DMS153 treated with DMSO at 0.1 percent for 48 hours (cell line): ENCODE data around the gene CNTRL.
"Not testable (repeated sequence)": the region's sequence is repeated elsewhere in the genome, so short reads cannot be mapped to it uniquely, and the experiment has no call there.

ENCODE experiments used
- DNase-seq: peaks from one replicate; lab custom pipeline; 2025; ENCODE audit not compliant: unreplicated experiment; lab: John Stamatoyannopoulos, UW

The CNTRL gene

DNA sequence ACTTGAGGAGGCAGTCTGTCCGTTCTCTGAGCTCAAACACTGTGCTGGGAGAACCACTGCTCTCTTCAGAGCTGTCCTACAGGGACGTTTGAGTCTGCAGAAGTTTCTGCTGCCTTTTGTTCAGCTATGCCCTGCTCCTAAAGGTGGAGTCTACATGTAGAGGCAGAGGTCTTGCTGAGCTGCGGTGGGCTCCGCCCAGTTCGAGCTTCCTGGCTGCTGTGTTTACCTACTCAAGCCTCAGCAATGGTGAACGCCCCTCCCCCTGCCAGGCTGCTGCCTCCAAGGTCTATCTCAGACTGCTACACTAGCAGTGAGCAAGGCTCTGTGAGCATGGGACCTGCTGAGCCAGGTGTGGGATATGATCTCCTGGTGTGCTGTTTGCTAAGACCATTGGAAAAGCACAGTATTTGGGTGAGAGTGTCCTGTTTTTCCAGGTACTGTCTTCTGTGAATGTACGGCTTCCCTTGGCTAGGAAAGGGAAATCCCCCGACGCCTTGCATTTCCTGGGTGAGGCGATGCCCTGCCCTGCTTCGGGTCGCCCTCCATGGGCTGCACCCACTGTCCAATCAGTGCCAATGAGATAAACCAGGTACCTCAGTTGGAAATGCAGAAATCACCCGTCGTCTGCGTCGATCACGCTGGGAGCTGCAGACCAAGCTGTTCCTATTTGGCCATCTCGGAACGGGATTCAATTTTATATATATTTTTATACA lies 58.5 kb downstream of the CNTRL start:
- DNase-seq: peak; percentile 49

DNA sequence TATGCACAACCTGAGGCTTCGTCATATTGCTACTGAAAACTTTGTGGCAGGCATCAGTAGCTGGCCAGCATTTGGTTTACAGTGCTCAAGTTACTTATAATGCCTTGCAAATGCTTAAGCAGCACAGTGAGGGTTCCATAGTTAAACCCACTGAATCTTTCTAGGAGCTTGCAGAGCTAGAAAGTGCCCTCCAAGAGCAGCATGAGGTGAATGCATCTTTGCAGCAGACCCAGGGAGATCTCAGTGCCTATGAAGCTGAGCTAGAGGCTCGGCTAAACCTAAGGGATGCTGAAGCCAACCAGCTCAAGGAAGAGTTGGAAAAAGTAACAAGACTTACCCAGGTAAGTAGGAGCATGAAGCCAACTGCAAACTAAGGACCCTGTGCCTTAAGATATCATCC lies 60.9 kb downstream of the CNTRL start:
- no peak for DNase-seq

DNA sequence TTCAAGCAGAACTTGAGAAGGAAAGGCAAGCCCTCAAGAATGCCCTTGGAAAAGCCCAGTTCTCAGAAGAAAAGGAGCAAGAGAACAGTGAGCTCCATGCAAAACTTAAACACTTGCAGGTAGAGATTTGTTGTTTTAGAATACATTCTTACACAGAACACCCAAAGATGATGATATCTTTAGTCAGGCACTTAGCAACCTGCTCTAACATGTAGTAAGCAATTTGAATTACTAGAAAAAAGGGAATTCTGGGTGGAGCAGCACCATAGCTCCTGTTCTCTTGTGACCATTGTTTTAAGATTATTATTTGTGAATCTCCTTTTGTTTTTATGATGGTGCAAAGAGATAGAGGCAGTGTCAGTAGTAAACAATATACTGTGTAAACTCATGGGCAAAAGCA lies 63.8 kb downstream of the CNTRL start:
- no peak for DNase-seq

DNA sequence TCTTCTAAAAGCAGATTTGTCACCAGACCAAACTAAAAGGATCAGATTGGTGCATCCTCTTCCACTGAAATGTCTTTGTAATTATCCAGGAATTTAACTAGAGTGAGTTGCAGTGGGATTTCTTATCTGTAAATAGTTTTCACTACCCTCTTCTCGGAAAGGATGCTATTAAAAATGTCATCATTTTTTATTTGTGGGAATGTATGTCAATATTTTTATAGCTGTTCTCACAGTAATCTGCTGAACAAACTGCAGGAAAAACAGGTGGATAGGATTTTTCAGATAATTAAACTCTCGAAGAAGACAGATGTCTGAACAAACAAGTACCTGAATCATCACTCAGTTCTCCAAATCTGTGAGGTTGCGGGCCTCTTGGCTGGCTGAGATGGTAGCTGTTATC lies 64.2 kb downstream of the CNTRL start:
- no peak for DNase-seq

DNA sequence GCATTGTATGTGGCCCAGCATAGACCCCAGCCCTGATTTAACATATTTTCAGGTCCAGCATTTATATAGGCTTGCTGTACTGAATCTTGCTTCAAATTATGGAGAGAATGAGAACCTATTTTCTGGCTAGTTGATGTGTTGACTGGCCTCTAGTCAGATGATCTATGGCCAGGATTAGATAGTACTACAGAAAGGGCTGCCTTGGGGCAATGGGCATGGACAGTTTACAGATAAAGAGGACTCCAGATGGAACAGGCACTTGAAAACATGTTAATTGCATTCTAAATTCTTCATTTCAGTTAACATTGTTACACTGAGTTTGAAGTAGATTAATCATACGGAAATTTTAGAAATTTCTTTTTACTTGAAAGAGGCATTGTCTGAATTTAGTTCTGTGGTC lies 65.4 kb downstream of the CNTRL start:
- no peak for DNase-seq

DNA sequence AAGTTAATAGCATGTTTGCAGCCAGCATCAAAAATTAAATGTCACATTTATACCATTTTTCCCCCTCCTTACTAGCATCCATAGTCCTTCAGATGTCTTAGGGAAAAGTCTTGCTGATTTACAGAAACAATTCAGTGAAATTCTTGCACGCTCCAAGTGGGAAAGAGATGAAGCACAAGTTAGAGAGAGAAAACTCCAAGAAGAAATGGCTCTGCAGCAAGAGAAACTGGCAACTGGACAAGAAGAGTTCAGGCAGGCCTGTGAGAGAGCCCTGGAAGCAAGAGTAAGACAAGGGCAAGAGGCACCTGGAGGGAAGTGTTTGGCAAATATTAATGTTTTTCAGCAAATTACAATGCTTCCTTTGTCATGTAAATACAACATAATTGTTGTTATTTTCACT lies 66.6 kb downstream of the CNTRL start:
- no peak for DNase-seq

DNA sequence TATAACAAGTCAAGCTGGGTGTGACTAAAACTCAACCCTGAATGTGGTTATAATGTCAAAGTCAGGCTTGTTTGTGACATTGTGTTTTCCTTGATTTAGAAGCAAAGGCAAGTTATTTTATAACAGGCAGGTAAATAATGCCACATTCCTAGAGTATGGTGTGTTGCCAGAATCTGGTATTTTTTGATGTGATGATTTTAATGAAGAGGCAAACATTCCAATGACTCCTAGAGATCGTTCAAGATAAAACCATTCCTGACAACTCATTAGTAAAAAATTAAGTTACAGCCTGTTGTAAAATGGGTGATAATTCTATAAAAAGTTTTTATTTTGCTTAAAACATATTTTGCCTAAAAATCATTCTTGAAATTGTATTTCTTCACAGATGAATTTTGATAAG lies 67.0 kb downstream of the CNTRL start:
- DNase-seq: no peak

DNA sequence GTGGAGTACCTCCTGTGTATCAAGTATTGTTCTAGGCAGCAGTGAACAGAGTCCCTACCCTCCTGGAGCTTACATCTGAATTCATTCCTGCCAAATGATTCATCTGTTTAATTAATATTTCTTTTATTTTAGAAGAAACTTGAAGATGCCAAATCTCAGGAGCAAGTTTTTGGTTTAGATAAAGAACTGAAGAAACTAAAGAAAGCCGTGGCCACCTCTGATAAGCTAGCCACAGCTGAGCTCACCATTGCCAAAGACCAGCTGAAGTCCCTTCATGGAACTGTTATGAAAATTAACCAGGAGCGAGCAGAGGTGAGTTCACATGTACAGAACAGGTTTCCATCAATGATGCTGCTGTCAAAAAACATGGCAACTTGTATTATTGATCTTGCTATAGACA lies 69.0 kb downstream of the CNTRL start:
- DNase-seq: no peak

DNA sequence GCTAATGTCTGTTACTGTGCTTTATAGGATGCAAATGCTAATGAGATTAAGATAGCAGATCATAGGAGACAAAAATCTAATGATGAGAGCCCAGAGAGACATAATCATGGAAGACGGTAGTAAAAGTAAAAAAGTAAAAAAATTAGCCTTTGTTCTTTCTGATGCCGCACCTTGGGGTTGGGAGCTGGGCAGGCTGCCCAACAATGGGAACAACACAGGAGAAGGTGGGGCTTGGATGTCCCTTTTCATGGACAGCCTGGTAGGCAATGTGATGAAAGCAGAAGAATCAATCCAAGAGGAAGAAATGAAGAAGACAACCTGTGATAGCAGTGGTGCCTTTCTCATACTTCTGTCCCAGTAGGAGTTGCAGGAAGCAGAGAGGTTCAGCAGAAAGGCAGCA lies 69.7 kb downstream of the CNTRL start:
- no peak for DNase-seq

DNA sequence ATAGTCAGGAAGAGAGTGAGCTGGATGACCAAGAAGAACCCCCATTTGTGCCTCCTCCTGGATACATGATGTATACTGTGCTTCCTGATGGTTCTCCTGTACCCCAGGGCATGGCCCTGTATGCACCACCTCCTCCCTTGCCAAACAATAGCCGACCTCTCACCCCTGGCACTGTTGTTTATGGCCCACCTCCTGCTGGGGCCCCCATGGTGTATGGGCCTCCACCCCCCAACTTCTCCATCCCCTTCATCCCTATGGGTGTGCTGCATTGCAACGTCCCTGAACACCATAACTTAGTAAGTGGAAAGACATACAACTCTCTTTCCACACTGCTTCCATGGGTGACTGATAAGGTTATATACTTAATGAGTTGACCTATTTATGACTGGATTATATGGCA lies 75.4 kb downstream of the CNTRL start:
- DNase-seq: no peak

DNA sequence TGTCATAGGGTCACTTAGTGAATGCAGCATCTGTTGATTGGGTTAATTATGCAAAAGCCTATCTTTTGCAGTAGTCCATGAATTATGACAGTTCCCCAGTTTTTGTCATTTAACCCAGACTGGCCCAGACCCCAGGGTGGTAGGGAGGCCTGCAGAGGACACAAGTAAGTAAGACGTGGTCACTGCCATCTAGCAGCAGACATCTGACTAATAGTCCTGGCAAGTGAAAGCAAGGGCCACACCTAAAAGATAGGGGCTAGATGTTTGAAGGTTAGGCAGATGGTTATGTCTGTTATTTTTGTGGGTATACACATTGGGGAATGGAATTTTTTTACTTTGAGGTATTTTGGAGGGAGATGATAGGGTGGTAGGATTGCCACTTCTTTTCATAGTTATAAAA lies 78.9 kb downstream of the CNTRL start:
- no peak for DNase-seq

DNA sequence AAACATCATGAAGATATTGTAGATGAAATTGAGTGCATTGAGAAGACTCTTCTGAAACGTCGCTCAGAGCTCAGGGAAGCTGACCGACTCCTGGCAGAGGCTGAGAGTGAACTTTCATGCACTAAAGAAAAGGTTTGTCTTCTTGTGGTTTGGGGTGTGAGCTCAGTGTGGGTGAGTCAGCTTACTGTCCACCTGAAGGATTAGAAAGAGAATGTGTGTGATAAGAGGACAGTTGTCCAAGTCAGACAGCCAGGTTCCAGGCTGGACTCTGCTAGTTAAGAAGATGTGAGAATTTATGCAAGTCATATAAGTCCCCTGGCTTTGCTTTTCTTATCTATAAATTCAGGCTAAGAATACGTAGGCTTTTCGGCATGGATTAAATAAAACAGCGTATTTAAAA lies 80.0 kb downstream of the CNTRL start:
- no peak for DNase-seq

DNA sequence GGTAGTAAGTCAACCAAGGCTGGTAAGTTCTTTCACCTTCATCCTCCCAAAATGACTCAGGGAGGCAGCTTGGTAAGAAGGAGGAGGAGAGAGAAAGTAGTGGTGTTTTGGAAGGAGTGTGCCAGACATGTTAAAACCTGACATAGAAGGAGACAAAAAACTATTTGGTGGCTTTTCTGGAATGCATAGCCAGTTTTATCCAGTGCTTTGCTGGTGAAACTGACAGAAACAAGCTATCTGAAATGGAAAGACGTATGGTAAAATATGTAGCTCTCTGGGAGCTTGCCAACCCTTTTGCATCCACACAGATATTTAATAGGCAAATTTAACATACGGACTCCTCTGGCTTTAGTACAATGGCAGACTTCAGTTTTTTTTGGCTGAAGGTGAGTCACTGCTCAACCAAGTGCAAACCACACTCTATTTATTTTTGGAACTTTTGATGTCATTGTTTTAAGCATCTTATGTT lies 81.5 kb downstream of the CNTRL start:
- no peak for DNase-seq

DNA sequence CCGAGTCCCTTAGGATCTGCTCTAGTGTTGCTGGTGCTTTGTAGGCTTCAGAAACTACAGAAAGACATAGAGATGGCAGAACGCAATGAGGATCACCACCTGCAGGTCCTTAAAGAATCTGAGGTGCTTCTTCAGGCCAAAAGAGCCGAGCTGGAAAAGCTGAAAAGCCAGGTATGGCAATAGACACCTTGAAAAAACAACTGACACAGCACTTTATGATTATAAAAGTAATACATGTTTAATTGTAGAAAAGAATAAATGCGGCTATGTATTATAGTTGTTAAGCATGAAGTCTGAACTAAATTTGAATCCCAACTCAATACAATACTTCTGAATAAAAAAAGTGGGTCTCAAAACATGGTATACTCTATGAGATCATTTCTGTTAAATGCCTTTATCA lies 83.2 kb downstream of the CNTRL start:
- DNase-seq: no peak

DNA sequence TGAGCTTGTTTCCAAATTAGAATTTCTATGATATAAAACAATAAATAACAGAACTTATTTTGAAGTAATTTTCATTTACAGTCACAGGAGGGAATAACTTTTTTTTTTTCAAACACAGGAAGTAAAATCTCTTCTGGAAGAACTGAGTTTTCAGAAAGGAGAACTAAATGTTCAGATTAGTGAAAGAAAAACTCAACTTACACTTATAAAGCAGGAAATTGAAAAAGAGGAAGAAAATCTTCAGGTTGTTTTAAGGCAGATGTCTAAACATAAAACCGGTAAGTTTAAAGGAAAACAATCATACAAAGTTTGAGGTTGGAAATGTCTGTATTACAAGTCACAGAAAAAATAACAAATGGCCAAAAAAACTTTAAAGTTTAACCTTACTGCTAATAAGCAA lies 85.3 kb downstream of the CNTRL start:
- DNase-seq: no peak

DNA sequence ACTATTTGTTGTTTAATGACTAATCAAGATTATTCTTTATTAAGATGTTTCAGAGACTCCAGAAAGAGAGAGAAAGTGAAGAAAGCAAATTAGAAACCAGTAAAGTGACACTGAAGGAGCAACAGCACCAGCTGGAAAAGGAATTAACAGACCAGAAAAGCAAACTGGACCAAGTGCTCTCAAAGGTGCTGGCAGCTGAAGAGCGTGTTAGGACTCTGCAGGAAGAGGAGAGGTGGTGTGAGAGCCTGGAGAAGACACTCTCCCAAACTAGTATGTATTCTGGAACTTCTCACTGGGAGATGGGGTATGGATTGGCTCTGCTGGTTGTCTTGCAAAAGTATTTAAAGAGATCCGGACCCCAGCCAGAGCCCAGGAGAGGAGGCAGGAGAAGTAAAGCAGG lies 93.3 kb downstream of the CNTRL start:
- no peak for DNase-seq

DNA sequence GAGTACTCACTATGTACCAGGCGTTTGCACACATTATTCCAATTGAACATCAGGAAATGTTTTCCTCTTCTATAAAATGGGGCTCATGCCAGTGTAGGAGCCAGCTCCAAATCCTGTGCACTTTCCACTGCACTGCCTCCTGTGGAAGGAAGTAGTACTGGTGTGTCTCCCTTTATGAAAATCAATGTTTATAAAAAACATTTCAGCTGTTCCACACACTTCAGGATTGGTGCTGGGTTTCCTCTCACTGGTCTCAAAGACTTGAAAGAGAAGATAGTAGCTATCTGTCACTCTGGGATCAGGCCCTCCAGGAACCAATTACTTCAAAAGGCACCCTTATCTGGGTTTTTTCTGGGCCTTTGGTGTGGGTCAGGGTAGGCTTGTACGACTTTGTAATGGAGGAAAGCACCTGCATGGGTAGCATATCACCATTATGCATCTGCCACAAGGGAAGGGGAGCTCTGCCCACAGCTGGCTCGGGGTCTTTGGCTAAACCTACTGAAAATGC lies 94.4 kb downstream of the CNTRL start:
- no peak for DNase-seq

DNA sequence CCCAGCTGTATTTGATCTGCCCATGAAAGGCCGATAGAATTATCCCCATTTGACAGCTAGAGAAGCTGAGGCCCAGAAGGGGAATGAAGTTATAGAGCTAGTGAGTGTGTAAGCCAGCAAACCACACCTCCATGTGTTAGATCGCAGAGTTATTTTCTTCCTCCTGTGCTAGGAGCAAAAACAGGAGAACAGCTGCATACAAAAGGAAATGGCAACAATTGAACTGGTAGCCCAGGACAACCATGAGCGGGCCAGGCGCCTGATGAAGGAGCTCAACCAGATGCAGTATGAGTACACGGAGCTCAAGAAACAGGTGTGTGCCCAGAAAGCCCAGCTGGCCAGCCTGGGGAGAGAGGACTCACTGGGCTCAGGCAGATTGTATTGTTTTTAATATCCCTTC lies 96.5 kb downstream of the CNTRL start:
- DNase-seq: no peak

DNA sequence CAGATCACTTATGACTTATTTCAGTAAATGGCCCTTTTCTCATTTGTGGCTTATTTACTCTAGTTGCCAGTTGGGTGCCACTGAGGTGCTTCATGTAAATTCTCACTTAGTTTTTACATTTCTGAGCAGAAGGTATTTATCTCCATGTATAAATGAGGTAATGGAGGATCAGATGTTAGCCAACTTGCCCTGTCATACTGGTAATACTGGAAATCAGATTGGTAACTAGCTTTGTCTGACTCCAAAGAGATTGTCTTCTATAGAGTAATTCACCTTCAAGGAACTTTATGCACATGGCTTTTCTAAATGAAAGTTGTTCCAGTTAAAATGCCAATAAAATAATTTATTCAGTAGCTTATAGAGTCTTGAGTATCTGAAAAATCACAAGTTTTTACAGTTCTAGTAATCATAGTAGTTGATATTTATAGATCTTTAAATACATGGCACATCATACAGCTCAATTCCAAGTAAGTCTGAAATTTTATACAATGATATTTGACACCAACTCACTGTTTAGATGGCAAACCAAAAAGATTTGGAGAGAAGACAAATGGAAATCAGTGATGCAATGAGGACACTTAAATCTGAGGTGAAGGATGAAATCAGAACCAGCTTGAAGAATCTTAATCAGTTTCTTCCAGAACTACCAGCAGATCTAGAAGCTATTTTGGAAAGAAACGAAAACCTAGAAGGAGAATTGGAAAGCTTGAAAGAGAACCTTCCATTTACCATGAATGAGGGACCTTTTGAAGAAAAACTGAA lies 98.2 kb downstream of the CNTRL start:
- DNase-seq: no peak

DNA sequence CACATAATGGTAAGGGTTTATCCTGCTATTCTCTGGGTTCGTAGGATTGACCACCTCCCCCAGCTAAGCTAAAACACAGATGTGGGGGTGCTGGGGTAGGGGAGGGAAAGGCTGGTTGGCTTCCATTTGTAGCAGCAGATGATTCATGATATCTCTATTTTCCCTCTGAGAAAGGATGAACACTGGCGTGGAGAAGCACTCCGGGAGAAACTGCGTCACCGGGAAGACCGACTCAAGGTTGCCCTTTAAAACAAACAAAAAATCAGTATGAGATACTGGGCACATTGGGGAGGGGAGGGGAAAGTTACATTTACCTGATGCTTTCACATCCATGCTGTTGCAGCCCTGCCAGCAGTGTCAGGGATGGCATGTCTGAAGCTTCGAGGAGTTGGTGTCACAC lies 98.7 kb downstream of the CNTRL start:
- DNase-seq: no peak

DNA sequence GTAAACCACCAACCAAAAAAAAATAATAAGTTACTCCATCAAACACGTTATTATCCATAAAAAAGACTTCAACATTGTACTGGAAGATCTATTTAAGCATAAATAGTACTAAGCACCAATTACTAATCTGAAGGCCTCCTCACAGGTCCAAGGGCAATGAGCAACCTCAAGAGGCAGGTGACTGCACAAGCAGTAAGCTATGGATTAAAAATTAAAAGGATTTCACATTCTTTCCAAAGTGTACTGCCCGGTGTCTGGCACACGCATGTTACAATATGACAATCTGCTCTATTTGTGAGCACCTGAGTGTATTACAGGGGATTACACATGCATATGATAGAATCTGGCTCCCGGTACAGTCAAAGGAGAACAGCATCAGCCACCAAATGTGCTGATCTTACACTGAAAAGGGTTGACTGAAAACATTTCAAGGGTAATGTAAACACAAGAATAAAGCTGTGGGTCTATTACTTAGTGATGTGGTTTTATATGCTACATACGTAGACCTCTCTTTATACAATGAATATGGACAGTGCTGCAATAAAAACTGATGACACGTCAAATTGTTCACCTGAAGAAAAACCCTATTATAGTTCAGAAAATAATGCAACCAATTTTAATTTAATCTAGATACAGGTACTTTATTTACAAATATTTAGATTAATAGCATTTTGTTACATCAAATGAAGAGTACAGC lies 104.1 kb downstream of the CNTRL start:
- no peak for DNase-seq

DNA sequence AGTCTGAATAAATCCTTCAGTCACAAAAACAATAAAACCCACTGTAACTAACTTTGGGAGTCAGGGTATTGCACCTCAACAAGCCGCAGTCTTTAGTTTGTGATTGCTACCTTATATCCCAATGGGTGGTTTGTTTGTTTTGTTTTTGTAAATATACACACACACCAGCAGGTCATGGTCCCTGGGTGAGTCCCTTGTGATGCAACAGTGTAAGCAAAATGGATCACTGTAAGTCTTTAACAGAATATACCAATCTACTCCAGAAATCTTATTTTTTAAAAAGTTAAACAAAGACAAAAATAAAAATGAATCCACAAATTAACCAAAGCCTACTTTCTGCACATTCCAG lies 104.6 kb downstream of the CNTRL start:
- not testable (repeated sequence) for DNase-seq
